Mononuclear cell (primary cell): ENCODE results near the gene ANKH. TPM values are rescaled to one million over a fixed set of nuclear protein-coding genes. Genes with fewer than 3 reads are reported as not detected.

Source experiments
- H3K27me3 ChIP-seq: 2 replicates; pipeline ENCODE4 v1.6.0; 2011; ENCODE audit warnings: low read length, control low read depth; ENCODE audit not compliant: insufficient read depth
- H3K4me1 ChIP-seq: 2 replicates; pipeline ENCODE4 v1.5.1; 2011; ENCODE audit warnings: mild to moderate bottlenecking, low read length, control low read depth; ENCODE audit not compliant: insufficient read depth
- H3K4me3 ChIP-seq: 2 replicates; pipeline ENCODE4 v1.5.1; 2011; ENCODE audit warnings: mild to moderate bottlenecking, low read length, moderate library complexity
- H3K9me3 ChIP-seq: 2 replicates; pipeline ENCODE4 v1.5.1; 2011; ENCODE audit warnings: low read depth, mild to moderate bottlenecking, control low read depth, low read length
- total RNA-seq: library from RNA; depleted of rRNA; stranded (reverse); fragments of >200 nt; gene quantifications from one replicate; pipeline ENCODE4 v1.2.3, GENCODE V29; 2012

ANKH gene
- total RNA-seq, 1 donor: 35.7 TPM

DNA sequence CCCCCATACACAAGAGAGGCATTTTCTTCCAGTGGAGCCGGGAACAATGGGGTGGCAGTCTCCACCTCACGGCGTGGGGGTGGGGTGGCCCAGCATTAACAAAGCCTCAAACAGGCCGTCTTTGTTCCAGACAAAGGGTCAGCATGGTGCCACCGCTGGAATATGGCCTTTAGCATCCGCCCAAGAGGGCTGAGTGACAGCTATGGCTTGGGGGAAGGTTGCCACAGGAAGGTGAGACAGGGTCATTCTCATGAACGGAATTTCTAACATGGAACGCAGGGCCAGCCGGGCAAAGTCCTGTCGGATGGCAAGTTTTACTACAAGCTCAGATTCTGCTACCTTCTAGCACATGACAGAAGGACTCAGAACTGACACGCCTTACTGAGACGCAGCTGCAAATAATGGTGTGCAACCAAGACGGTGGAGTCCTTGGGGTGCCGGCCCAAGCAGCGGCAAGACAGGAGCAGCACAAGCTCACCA is 143.1 kb downstream of the ANKH start:
- no peak overlapping the region for H3K4me3 ChIP-seq
- H3K9me3 ChIP-seq: no peaks in the 10 kb centered on the region
- H3K27me3 ChIP-seq: no peaks in the 10 kb centered on the region
- H3K4me1 ChIP-seq: peaks cover 20% of the 10 kb centered on the region

DNA sequence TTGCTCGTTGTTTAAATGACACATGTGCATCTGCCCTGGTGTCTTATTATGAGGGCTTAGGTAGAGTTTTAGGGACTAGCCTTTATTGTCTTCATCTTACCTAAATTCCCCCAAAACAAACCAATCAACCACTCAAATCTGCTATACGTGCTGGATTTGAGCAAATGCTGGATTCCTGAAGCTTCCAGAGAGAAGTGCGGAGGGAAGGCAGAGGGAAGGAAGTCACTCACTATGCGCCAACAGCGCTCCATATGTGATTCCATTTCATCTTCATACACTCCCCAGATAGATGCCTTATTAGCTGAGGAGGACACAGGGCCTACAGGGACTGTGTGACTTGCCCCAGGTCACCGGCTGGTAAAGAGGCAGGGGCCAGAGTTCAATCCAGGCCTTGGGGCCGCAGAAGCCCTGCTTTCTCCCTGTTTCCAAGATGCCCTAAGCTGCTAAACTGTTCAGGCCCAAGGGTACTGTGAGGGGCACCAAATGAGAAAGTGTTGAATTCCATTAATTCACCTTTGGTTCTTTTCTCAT is 143.6 kb downstream of the ANKH start:
- no peak overlapping the region for H3K4me3 ChIP-seq
- H3K9me3 ChIP-seq: no peaks in the 10 kb centered on the region
- no peaks in the 10 kb centered on the region for H3K27me3 ChIP-seq
- peaks cover 23% of the 10 kb centered on the region for H3K4me1 ChIP-seq

GRCh38 chr5:14727428-14727865 is 144.1 kb downstream of the ANKH start:
- H3K27me3 ChIP-seq: no peaks in the 10 kb centered on the region
- H3K9me3 ChIP-seq: no peaks in the 10 kb centered on the region
- peaks cover 23% of the 10 kb centered on the region for H3K4me1 ChIP-seq
- no peak overlapping the region for H3K4me3 ChIP-seq

- H3K4me1 ChIP-seq: peaks cover 23% of the 10 kb centered on the region
- no peak overlapping the region for H3K4me3 ChIP-seq
- H3K27me3 ChIP-seq: no peaks in the 10 kb centered on the region
- H3K9me3 ChIP-seq: no peaks in the 10 kb centered on the region
Observed at GRCh38 chr5:14726066-14726838, 145.3 kb downstream of the ANKH start.

DNA sequence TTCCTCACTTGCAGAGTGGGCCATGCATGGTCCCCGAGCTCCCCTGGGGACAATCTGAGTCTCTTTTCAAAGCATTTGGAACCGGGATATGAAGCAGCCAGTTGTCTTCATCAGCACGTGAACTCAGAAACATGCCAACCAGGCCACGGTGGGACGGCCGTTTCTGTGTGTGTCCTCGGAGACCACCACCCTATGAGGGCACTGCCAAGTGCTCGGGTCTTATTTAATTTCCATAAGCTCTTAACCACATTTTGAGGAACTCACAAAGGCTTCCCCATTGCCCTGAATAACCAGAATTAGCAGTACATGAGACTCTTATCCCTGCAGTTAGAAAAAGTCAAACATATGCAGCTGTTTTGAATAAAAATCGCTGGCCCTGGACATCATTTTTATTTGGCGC is 146.9 kb downstream of the ANKH start:
- Histone ChIP-seq H3K4me3 (no peak overlapping the region), H3K9me3 (no peaks in the 10 kb centered on the region), H3K27me3 (no peaks in the 10 kb centered on the region), H3K4me1 (peaks cover 28% of the 10 kb centered on the region)

- peaks cover 28% of the 10 kb centered on the region for H3K4me1 ChIP-seq
- H3K27me3 ChIP-seq: no peaks in the 10 kb centered on the region
- no peak overlapping the region for H3K4me3 ChIP-seq
- H3K9me3 ChIP-seq: no peaks in the 10 kb centered on the region
Observed at GRCh38 chr5:14723701-14724132, 147.9 kb downstream of the ANKH start.

DNA sequence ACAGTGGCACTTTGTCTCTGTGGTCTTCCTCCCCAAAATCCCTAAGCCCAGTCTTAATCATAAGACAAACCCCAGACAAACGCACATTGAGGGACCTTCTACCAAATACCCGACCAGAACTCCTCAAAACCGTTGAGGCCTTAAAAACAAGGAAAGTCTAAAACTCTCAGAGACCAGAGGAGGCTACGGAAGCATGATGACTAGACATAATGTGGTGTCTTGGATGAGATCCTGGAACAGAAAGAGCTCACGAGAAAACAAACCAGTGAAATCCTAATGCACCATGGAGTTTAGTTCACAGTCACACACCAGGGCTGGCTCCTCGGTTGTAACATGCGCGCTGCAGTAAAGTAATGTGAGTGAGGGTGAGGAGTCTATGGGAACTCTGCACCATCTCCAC is 148.7 kb downstream of the ANKH start:
- Histone ChIP-seq H3K4me3 (no peak overlapping the region), H3K9me3 (no peaks in the 10 kb centered on the region), H3K27me3 (no peaks in the 10 kb centered on the region), H3K4me1 (peaks cover 28% of the 10 kb centered on the region)

GRCh38 chr5:14721990-14722656 is 149.5 kb downstream of the ANKH start:
- Histone ChIP-seq H3K27me3 (no peaks in the 10 kb centered on the region), H3K9me3 (no peaks in the 10 kb centered on the region), H3K4me1 (peaks cover 28% of the 10 kb centered on the region), H3K4me3 (no peak overlapping the region)

GRCh38 chr5:14720236-14720923 is 151.2 kb downstream of the ANKH start:
- no peaks in the 10 kb centered on the region for H3K9me3 ChIP-seq
- no peaks in the 10 kb centered on the region for H3K27me3 ChIP-seq
- H3K4me1 ChIP-seq: peaks cover 27% of the 10 kb centered on the region
- H3K4me3 ChIP-seq: no peak overlapping the region

DNA sequence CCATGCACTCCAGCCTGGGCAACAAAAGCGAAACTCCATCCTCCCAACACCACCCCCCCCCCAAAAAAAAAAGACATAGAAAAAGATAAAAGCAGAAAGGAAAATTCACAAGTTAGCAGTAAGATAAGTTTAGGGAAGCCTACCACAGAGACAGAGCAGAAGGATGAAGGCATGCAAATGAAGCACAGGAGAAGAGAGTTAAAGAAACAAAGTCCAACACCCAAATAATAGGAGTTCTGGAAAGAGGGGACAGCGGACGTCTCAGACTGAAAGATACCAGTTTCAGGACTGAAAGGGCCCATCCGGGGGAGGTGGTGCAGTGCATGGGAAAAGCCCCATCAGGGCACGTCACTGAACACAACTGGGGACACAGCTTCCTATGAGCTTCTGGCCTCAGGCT is 152.8 kb downstream of the ANKH start:
- no peaks in the 10 kb centered on the region for H3K9me3 ChIP-seq
- peaks cover 11% of the 10 kb centered on the region for H3K4me1 ChIP-seq
- H3K27me3 ChIP-seq: no peaks in the 10 kb centered on the region
- no peak overlapping the region for H3K4me3 ChIP-seq

- peaks cover 5% of the 10 kb centered on the region for H3K4me1 ChIP-seq
- H3K27me3 ChIP-seq: no peaks in the 10 kb centered on the region
- no peak overlapping the region for H3K4me3 ChIP-seq
- no peaks in the 10 kb centered on the region for H3K9me3 ChIP-seq
Observed at GRCh38 chr5:14716755-14717752, 154.5 kb downstream of the ANKH start.

DNA sequence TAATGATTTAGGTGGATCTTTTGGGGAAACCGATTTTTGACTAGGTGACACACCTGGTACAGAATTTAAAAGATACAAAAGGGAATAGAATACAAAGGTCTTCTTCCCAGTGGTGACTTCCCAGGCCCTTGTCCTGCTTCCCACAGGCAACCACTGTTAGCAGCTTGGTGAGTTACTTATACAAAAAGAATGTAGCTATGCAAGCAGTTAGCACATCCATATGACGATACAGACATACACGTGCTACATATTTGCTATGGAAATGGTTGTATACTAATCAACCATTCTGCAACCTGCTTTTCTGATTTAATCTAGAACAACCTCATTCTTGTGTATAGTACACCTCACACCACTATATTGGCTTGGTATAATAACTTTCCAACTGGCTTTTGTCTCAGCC is 156.1 kb downstream of the ANKH start:
- Histone ChIP-seq H3K27me3 (no peaks in the 10 kb centered on the region), H3K4me1 (peaks cover 2% of the 10 kb centered on the region), H3K4me3 (no peak overlapping the region)

DNA sequence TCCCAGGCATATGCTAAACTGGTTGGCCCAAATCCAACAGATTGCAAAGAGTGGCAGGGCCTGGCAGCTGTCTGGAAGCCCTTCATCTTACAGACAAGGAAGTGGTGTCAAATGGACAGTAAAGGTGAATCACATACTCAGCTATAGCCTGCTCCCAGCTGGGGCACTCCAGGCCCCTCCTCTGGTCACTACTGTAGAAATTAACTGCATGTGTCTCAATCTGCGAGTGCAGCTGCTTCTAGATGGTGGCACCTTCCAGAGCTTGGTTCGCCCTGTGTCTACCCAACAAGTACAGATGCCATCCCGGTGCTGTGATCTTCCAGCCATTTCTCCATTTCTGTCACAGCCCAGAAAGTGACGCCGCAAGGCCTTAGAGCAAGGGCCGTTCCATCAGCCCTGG is 156.9 kb downstream of the ANKH start:
- Histone ChIP-seq H3K9me3 (no peaks in the 10 kb centered on the region), H3K4me1 (no peaks in the 10 kb centered on the region), H3K4me3 (no peak overlapping the region), H3K27me3 (no peaks in the 10 kb centered on the region)

More for the DNA sequence above, 156.1 kb downstream of the ANKH start:
- H3K9me3 ChIP-seq: no peaks in the 10 kb centered on the region
